ENCODE data around the gene JUND. TPM values are rescaled to one million over a fixed set of nuclear protein-coding genes. Genes with fewer than 3 reads are reported as not detected.

Gene JUND
- total and polyA plus RNA-seq, 8 donors, result 43.1 to 232 (median 122) TPM

GRCh38 chr19:18278521-18279265 is 2.7 kb downstream of the JUND start:
- peaks cover 0 to 22% of the 10 kb centered on the region in 2 donors for H3K36me3 ChIP-seq
- TF ChIP-seq CTCF (IDR thresholded peaks at IDR 0.05), result no peak
- no peaks in the 10 kb centered on the region for H3K9me3 ChIP-seq
- H3K4me1 ChIP-seq, result peaks cover 37 to 64% of the 10 kb centered on the region in 2 donors
- ATAC-seq, result no peak
- DNase-seq, result peak in 1 of 4 donors; percentile 63
- peak overlapping the region; percentile 89 to 94 for H3K4me3 ChIP-seq
- no peaks in the 10 kb centered on the region for H3K27me3 ChIP-seq
- H3K27ac ChIP-seq, result peak overlapping the region; percentile 100
- intact Hi-C loops (cut with DNase I), result loop anchor here in 1 of 2 donors (2.0 kb wide), 1 partner anchor 46 kb away; no protein-coding TSS in a partner anchor

- peak; percentile 64 for ATAC-seq
- Histone ChIP-seq H3K9me3 (no peaks in the 10 kb centered on the region), H3K36me3 (peaks cover 0 to 22% of the 10 kb centered on the region in 2 donors), H3K4me1 (peaks cover 29 to 51% of the 10 kb centered on the region in 2 donors), H3K27ac (peak overlapping the region; percentile 47 to 58), H3K27me3 (no peaks in the 10 kb centered on the region), H3K4me3 (no peak overlapping the region)
- no peak for TF ChIP-seq CTCF (IDR thresholded peaks at IDR 0.05)
- DNase-seq, result peak in 3 of 4 donors; percentile 83 to 93 (median 91)
- intact Hi-C loops (cut with DNase I), result no loop called here
These were observed 6.6 kb downstream of the JUND start for GRCh38 chr19:18274781-18275356.

GRCh38 chr19:18274219-18274780 is 7.1 kb downstream of the JUND start, which contains the start of gene IQCN:
IQCN (minus strand) TSS chr19:18274452; CDS start chr19:18269478, 4,974 bp downstream.
- TF ChIP-seq CTCF (IDR thresholded peaks at IDR 0.05), result no peak
- Histone ChIP-seq H3K27ac (peak within 1 kb of the TSS; percentile 47 to 58), H3K4me1 (peaks cover 29 to 49% of the 10 kb centered on the region in 2 donors), H3K4me3 (no peak within 1 kb of the TSS), H3K27me3 (no peaks in the 10 kb centered on the region), H3K9me3 (no peaks in the 10 kb centered on the region), H3K36me3 (peaks cover 0 to 22% of the 10 kb centered on the region in 2 donors)
- DNase-seq (peak in 1 of 4 donors; percentile 76), ATAC-seq (no peak)
- intact Hi-C loops (cut with DNase I), result no loop called here

- Histone ChIP-seq H3K27me3 (no peaks in the 10 kb centered on the region), H3K9me3 (no peaks in the 10 kb centered on the region), H3K4me1 (peaks cover 23 to 43% of the 10 kb centered on the region in 2 donors), H3K27ac (no peak overlapping the region), H3K4me3 (no peak overlapping the region), H3K36me3 (peaks cover 0 to 18% of the 10 kb centered on the region in 2 donors)
- ATAC-seq, result no peak
- TF ChIP-seq CTCF (IDR thresholded peaks at IDR 0.05), result no peak
- DNase-seq, result peak in 1 of 4 donors; percentile 46
- intact Hi-C loops (cut with DNase I), result no loop called here
These were observed 7.7 kb downstream of the JUND start for GRCh38 chr19:18273561-18274218.
